H9 (cell line): ENCODE measurements around the gene LGMN. TPM values are rescaled to one million over a fixed set of nuclear protein-coding genes. Genes with fewer than 3 reads are reported as not detected.

Experiments
- DNase-seq: peaks from one replicate; pipeline ENCODE4 v3.0.0-alpha.2; 2017
- H2AFZ ChIP-seq: one replicate; pipeline ENCODE4 v1.6.1; 2013; ENCODE audit warnings: mild to moderate bottlenecking, low read length, control low read depth, moderate library complexity
- H2AK5ac ChIP-seq: 2 replicates; pipeline ENCODE4 v1.6.1; 2013; ENCODE audit warnings: low read length, control low read depth, mixed read lengths; ENCODE audit not compliant: insufficient read length
- H2BK120ac ChIP-seq: one replicate; pipeline ENCODE4 v1.6.1; 2013; ENCODE audit warnings: low read depth, mild to moderate bottlenecking, low read length, control low read depth, inconsistent platforms; ENCODE audit not compliant: poor library complexity, severe bottlenecking
- H2BK12ac ChIP-seq: 2 replicates; pipeline ENCODE4 v1.6.1; 2013; ENCODE audit warnings: low read length, control low read depth, mixed read lengths, low read depth; ENCODE audit not compliant: insufficient read length
- H2BK15ac ChIP-seq: 2 replicates; pipeline ENCODE4 v1.6.1; 2013; ENCODE audit warnings: low read depth, low read length, control low read depth
- H2BK20ac ChIP-seq: one replicate; pipeline ENCODE4 v1.6.1; 2013; ENCODE audit warnings: low read depth, mild to moderate bottlenecking, low read length, control low read depth, inconsistent platforms; ENCODE audit not compliant: poor library complexity, severe bottlenecking
- H2BK5ac ChIP-seq: 2 replicates; pipeline ENCODE4 v1.6.1; 2013; ENCODE audit warnings: low read length, control low read depth, mixed read lengths; ENCODE audit not compliant: insufficient read length
- H3K14ac ChIP-seq: 2 replicates; pipeline ENCODE4 v1.6.1; 2013; ENCODE audit warnings: low read length, control low read depth; ENCODE audit not compliant: insufficient read depth
- H3K18ac ChIP-seq: 2 replicates; pipeline ENCODE4 v1.6.1; 2013; ENCODE audit warnings: low read depth, mild to moderate bottlenecking, mixed read lengths, low read length, control low read depth; ENCODE audit not compliant: insufficient read length
- H3K23ac ChIP-seq: 2 replicates; pipeline ENCODE4 v1.6.1; 2013; ENCODE audit warnings: low read length, control low read depth, mixed read lengths, low read depth; ENCODE audit not compliant: insufficient read length
- H3K23me2 ChIP-seq: 2 replicates; pipeline ENCODE4 v1.6.1; 2013; ENCODE audit warnings: low read depth, mild to moderate bottlenecking, mixed read lengths, low read length, control low read depth; ENCODE audit not compliant: insufficient read length, poor library complexity, severe bottlenecking
- H3K27ac ChIP-seq: 2 replicates; pipeline ENCODE4 v1.5.1; 2013; ENCODE audit warnings: low read length, control low read depth, mixed read lengths, low read depth; ENCODE audit not compliant: insufficient read length
- H3K27me3 ChIP-seq: 2 replicates; pipeline ENCODE4 v1.6.1; 2013; ENCODE audit warnings: low read length, control low read depth, inconsistent platforms; ENCODE audit not compliant: insufficient read depth
- H3K4ac ChIP-seq: 2 replicates; pipeline ENCODE4 v1.6.1; 2013; ENCODE audit warnings: low read depth, mild to moderate bottlenecking, control low read depth, inconsistent platforms, low read length, moderate library complexity
- H3K4me1 ChIP-seq: 2 replicates; pipeline ENCODE4 v1.6.1; 2013; ENCODE audit warnings: low read length, control low read depth, inconsistent platforms; ENCODE audit not compliant: insufficient read depth
- H3K4me2 ChIP-seq: 2 replicates; pipeline ENCODE4 v1.6.1; 2013; ENCODE audit warnings: low read length, control low read depth, mixed read lengths; ENCODE audit not compliant: insufficient read length, insufficient read depth
- H3K56ac ChIP-seq: 2 replicates; pipeline ENCODE4 v1.6.1; 2013; ENCODE audit warnings: low read depth, mild to moderate bottlenecking, mixed read lengths, low read length, control low read depth; ENCODE audit not compliant: insufficient read length
- H3K79me1 ChIP-seq: 2 replicates; pipeline ENCODE4 v1.6.1; 2013; ENCODE audit warnings: low read depth, mild to moderate bottlenecking, moderate library complexity, low read length, control low read depth, inconsistent platforms; ENCODE audit not compliant: insufficient read depth, poor library complexity, severe bottlenecking
- H3K79me2 ChIP-seq: 2 replicates; pipeline ENCODE4 v1.6.1; 2013; ENCODE audit warnings: low read length, control low read depth, inconsistent platforms; ENCODE audit not compliant: insufficient read depth
- H3K9ac ChIP-seq: 2 replicates; pipeline ENCODE4 v1.6.1; 2013; ENCODE audit warnings: low read length, control low read depth, mixed read lengths; ENCODE audit not compliant: insufficient read length; ENCODE audit errors: extremely low read depth
- H3K9me3 ChIP-seq: one replicate; pipeline ENCODE4 v1.6.1; 2013; ENCODE audit warnings: low read depth, low read length, inconsistent platforms; ENCODE audit not compliant: control insufficient read depth
- H3T11ph ChIP-seq: one replicate; pipeline ENCODE4 v1.6.1; 2013; ENCODE audit warnings: mild to moderate bottlenecking, low read length, control low read depth, inconsistent platforms
- H4K20me1 ChIP-seq: one replicate; pipeline ENCODE4 v1.6.1; 2013; ENCODE audit not compliant: control insufficient read depth, insufficient read length, insufficient read depth
- H4K5ac ChIP-seq: 2 replicates; pipeline ENCODE4 v1.6.1; 2013; ENCODE audit warnings: low read depth, mild to moderate bottlenecking, mixed read lengths, low read length, control low read depth; ENCODE audit not compliant: insufficient read length
- H4K8ac ChIP-seq: replicated peaks from 2 replicates; pipeline ENCODE4 v1.6.1; 2013; ENCODE audit warnings: low read length, control low read depth, mixed read lengths, low read depth; ENCODE audit not compliant: insufficient read length
- H4K91ac ChIP-seq: 2 replicates; pipeline ENCODE4 v1.6.1; 2013; ENCODE audit warnings: low read depth, mild to moderate bottlenecking, moderate library complexity, mixed read lengths, low read length, control low read depth; ENCODE audit not compliant: insufficient read length
- H3K27ac Mint-ChIP-seq, 3 experiments: 2 replicates in 2 of 3; 3 replicates in 1 of 3; pipeline ENCODE4 v1.8.0; 2020 to 2021; ENCODE audit warnings: mixed read lengths in 3 of 3, mild to moderate bottlenecking in 1 of 3, moderate library complexity in 1 of 3
- H3K27me3 Mint-ChIP-seq: 2 replicates; pipeline ENCODE4 v1.8.0; 2021; ENCODE audit warnings: low read depth, mild to moderate bottlenecking, moderate library complexity, mixed read lengths
- H3K36me3 Mint-ChIP-seq, 3 experiments: 2 replicates in 2 of 3; 3 replicates in 1 of 3; pipeline ENCODE4 v1.8.0; 2020 to 2021; ENCODE audit warnings: low read depth in 3 of 3, mixed read lengths in 3 of 3; ENCODE audit not compliant: insufficient read depth in 1 of 3
- H3K4me1 Mint-ChIP-seq, 2 experiments: 2 replicates each; pipeline ENCODE4 v1.8.0; 2020; ENCODE audit warnings: mixed read lengths in 2 of 2
- H3K4me3 Mint-ChIP-seq, 2 experiments: 2 replicates in 1 of 2; 3 replicates in 1 of 2; pipeline ENCODE4 v1.8.0; 2020 to 2021; ENCODE audit warnings: mild to moderate bottlenecking in 2 of 2, mixed read lengths in 2 of 2, moderate library complexity in 1 of 2
- H3K9me3 Mint-ChIP-seq, 2 experiments: 2 replicates in 1 of 2; 3 replicates in 1 of 2; pipeline ENCODE4 v1.8.0; 2020; ENCODE audit warnings: mild to moderate bottlenecking in 2 of 2, mixed read lengths in 2 of 2, moderate library complexity in 1 of 2
- CTCF ChIP-seq: fragments of 200-600 bp; sonication (generic); conservative IDR thresholded peaks from 3 replicates; pipeline ENCODE4 v1.8.0; 2021; ENCODE audit warnings: antibody characterized with exemption, mild to moderate bottlenecking
- WGBS: extraction: QIAGEN DNeasy Blood & Tissue Kit; methylation state at CpG from one replicate; pipeline ENCODE4 v1.1.7; 2013; ENCODE audit warnings: missing lambda C conversion rate, low lambda C conversion rate, mixed read lengths; ENCODE audit not compliant: insufficient read length; ENCODE audit errors: extremely low coverage; 5-methylcytosine and 5-hydroxymethylcytosine counted together
- total RNA-seq: library from RNA; stranded (reverse); gene quantifications from 2 replicates; pipeline ENCODE4 v1.2.1, GENCODE V29; 2021

LGMN gene
- total RNA-seq, 1 experiment from 2014 or later = 55.3 TPM

- no CpG with 5 or more reads among the region's 5 CpGs for WGBS
- H3K9me3 Mint-ChIP-seq = peaks cover 3 to 7% of the 10 kb centered on the region in 2 experiments; a peak in 2 of 5 replicates
- Histone ChIP-seq H3K4me1 (no peaks in the 10 kb centered on the region), H2AFZ (no peak overlapping the region), H3K79me2 (no peaks in the 10 kb centered on the region), H3K23ac (no peak overlapping the region), H4K20me1 (no peaks in the 10 kb centered on the region), H2BK20ac (no peak overlapping the region), H3K27ac (no peak overlapping the region), H3K9ac (no peak overlapping the region), H3K4ac (no peak overlapping the region), H3K18ac (no peak overlapping the region), H3K14ac (no peak overlapping the region), H3K56ac (no peak overlapping the region), H4K8ac (no peak overlapping the region), H3K4me2 (no peak overlapping the region), H4K91ac (no peak overlapping the region), H2BK15ac (no peak overlapping the region), H3K27me3 (no peaks in the 10 kb centered on the region), H2BK120ac (no peak overlapping the region), H2BK5ac (no peak overlapping the region), H3T11ph (no peak overlapping the region), H2AK5ac (no peak overlapping the region), H3K23me2 (peaks cover 3% of the 10 kb centered on the region), H2BK12ac (no peak overlapping the region), H3K79me1 (no peaks in the 10 kb centered on the region), H4K5ac (no peak overlapping the region), H3K9me3 (no peaks in the 10 kb centered on the region)
- no peak overlapping the region for H3K27ac Mint-ChIP-seq
- peaks cover 5 to 8% of the 10 kb centered on the region in 2 experiments; a peak in 2 of 4 replicates for H3K4me1 Mint-ChIP-seq
- no peak overlapping the region for H3K4me3 Mint-ChIP-seq
- H3K27me3 Mint-ChIP-seq = peaks cover 25% of the 10 kb centered on the region
- DNase-seq = no peak
- no peak for TF ChIP-seq CTCF
- no peaks in the 10 kb centered on the region; a peak in 1 of 7 replicates for H3K36me3 Mint-ChIP-seq
Measured at GRCh38 chr14:92753250-92753649, 4.8 kb upstream of the LGMN start.
